Neural cell (in vitro differentiated cells): ENCODE data around the gene SLC4A4.

Source experiments
- SMC3 ChIP-seq: fragments of 450-650 bp; conservative IDR thresholded peaks from 2 replicates; pipeline ENCODE4 v1.6.1; 2014; ENCODE audit warnings: antibody characterized with exemption, mild to moderate bottlenecking, moderate library complexity; ENCODE audit not compliant: poor library complexity
- TAF1 ChIP-seq: IDR thresholded peaks from 2 replicates; pipeline ENCODE4 v1.6.1; 2012; ENCODE audit warnings: low read depth
- TF ChIP-seq, protein P1 (sequence below): fragments of 450-650 bp; IDR thresholded peaks from 2 replicates; pipeline ENCODE4 v1.5.1; 2014; ENCODE audit warnings: antibody characterized with exemption, mild to moderate bottlenecking, moderate library complexity; ENCODE audit not compliant: poor library complexity, severe bottlenecking

DNA sequence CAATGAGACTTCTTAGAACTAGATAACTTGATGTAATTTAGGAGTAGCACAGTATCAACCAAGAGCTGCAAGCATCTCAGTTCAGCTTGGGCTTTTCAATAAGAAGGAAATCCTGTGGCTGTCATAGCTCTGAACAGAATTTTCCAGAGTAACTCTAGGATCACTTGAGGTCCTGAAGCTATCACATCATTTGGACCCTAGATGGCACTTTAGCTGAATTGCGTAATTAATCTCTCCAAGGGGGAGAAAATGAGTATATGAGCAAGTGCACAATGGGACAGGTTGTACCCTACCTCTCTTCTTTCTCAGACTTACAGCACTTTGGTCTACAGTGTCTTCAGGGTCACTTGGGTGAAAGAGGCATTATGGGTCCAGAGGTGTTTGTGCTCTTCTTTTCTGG, 45.2 kb downstream of the SLC4A4 start:
- TF ChIP-seq, protein P1, sequence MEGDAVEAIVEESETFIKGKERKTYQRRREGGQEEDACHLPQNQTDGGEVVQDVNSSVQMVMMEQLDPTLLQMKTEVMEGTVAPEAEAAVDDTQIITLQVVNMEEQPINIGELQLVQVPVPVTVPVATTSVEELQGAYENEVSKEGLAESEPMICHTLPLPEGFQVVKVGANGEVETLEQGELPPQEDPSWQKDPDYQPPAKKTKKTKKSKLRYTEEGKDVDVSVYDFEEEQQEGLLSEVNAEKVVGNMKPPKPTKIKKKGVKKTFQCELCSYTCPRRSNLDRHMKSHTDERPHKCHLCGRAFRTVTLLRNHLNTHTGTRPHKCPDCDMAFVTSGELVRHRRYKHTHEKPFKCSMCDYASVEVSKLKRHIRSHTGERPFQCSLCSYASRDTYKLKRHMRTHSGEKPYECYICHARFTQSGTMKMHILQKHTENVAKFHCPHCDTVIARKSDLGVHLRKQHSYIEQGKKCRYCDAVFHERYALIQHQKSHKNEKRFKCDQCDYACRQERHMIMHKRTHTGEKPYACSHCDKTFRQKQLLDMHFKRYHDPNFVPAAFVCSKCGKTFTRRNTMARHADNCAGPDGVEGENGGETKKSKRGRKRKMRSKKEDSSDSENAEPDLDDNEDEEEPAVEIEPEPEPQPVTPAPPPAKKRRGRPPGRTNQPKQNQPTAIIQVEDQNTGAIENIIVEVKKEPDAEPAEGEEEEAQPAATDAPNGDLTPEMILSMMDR: no peak
- TF ChIP-seq SMC3: no peak
- TF ChIP-seq TAF1: no peak
